Uterus (tissue), 2 donors: Measurements from ENCODE around the gene PITRM1.

Source experiments
- CTCF ChIP-seq, 4 experiments: fragments of 200-600 bp in 2 of 4; fragments of 450-650 bp in 2 of 4; sonication (generic) in 2 of 4; IDR thresholded peaks; one replicate each; pipeline ENCODE4 v1.5.1; 2016 to 2019; ENCODE audit warnings: antibody characterized with exemption in 4 of 4, mild to moderate bottlenecking in 2 of 4, moderate library complexity in 1 of 4
- POLR2A ChIP-seq, 2 donors: fragments of 450-650 bp; IDR thresholded peaks; one replicate each; pipeline ENCODE4 v1.6.1; 2016; ENCODE audit warnings: antibody characterized with exemption in 2 of 2, mild to moderate bottlenecking in 1 of 2, moderate library complexity in 1 of 2

- no peak for TF ChIP-seq POLR2A (IDR thresholded peaks at IDR 0.05)
- TF ChIP-seq CTCF (IDR thresholded peaks at IDR 0.05) = no peak
Observed at GRCh38 chr10:3091921-3092320, 80.7 kb downstream of the PITRM1 start.
